ENCODE results near the gene ZNF99. TPM values are rescaled to one million over a fixed set of nuclear protein-coding genes. Genes with fewer than 3 reads are reported as not detected.

Gene ZNF99
- total and polyA plus RNA-seq, 4 donors = 0.01 to 0.31 (median 0.06) TPM; not detected in 1

DNA sequence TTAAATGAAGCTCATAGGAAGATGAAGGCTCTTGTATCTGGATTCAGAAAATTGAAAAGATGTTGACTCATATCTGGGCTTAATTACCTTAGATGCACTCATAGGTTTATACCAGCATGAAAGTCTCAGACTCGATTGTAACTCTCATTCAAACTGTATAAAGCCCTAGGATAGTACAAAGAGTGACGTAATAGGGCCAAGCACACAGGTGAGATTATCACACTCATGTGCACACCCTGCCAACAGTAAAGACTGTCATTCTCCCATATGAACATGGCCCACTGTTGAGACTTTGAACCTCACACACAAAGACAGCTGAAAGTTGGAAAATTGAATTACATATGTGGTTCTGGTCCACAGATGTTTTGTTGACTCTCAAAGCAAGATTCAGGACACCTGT, 30.2 kb upstream of the ZNF99 start:
- DNase-seq (no peak), ATAC-seq (ENCODE audit: insufficient read depth, low FRiP score) (no peak)
- Histone ChIP-seq H3K27ac (ENCODE audit: low read depth in 1 of 2, low read length in 1 of 2) (no peak overlapping the region), H3K4me1 (ENCODE audit: control insufficient read depth in 5 of 5, insufficient read depth in 5 of 5, low read length in 5 of 5) (no peaks in the 10 kb centered on the region), H3K4me3 (no peak overlapping the region), H3K9ac (ENCODE audit: insufficient read depth in 1 of 2, low read length in 2 of 2) (no peak overlapping the region), H3K36me3 (ENCODE audit: control insufficient read depth in 4 of 4, insufficient read depth in 4 of 4, low read length in 4 of 4) (no peaks in the 10 kb centered on the region), H3K27me3 (ENCODE audit: control insufficient read depth in 3 of 3, insufficient read depth in 3 of 3, low read length in 2 of 3) (no peaks in the 10 kb centered on the region), H3K9me3 (ENCODE audit: control insufficient read depth in 4 of 4, insufficient read depth in 3 of 4, low read length in 3 of 4) (peaks cover 0 to 14% (median 4%) of the 10 kb centered on the region in 4 donors)
- TF ChIP-seq, protein P1, sequence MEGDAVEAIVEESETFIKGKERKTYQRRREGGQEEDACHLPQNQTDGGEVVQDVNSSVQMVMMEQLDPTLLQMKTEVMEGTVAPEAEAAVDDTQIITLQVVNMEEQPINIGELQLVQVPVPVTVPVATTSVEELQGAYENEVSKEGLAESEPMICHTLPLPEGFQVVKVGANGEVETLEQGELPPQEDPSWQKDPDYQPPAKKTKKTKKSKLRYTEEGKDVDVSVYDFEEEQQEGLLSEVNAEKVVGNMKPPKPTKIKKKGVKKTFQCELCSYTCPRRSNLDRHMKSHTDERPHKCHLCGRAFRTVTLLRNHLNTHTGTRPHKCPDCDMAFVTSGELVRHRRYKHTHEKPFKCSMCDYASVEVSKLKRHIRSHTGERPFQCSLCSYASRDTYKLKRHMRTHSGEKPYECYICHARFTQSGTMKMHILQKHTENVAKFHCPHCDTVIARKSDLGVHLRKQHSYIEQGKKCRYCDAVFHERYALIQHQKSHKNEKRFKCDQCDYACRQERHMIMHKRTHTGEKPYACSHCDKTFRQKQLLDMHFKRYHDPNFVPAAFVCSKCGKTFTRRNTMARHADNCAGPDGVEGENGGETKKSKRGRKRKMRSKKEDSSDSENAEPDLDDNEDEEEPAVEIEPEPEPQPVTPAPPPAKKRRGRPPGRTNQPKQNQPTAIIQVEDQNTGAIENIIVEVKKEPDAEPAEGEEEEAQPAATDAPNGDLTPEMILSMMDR (IDR thresholded peaks at IDR 0.05; ENCODE audit: control extremely low read depth, extremely low read depth) = no peak
- 77 to 86% methylated on average over 2 of the region's 2 CpGs for WGBS, 2 donors

DNA sequence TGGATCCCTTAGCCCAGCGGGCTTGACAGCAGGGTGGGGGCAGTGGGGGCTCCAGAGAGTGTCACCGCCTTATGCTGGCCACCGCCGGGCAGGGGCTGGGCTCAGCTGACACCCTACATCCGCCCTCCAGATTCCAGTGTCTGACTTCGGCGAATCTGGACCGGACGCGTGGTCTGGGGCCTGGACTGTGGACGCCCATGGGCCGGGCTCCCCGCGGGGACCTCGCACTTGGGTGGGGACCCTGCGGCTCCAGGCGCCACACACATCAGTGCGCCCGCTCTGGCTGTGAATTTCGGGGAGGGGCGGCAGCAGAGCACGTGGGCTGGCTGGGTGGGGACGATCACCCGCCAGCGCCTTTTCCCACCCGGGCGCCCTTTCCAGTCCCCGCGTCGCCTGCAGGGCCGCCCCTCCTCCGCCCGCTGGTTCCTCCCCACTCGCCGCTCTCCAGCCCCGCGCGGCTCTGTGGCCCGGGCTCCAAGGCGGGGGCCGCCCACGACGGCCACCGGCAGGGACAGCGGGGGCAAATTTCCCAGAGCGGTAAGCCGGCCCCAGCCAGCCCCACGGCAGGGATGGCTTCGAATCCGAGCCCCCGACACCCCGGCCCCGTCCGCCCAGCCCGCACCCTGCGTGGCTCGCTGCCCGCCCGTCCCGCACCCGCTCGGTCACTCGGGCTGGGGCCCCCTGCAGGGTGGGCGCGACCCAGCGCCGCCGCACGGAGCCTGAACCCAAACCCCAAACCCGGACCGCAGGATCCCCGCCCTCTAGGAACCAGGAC, 23.3 kb upstream of the ZNF99 start:
- Histone ChIP-seq H3K4me1 (ENCODE audit: control insufficient read depth in 5 of 5, insufficient read depth in 5 of 5, low read length in 5 of 5) (no peaks in the 10 kb centered on the region), H3K27ac (ENCODE audit: low read depth in 1 of 2, low read length in 1 of 2) (no peak overlapping the region), H3K27me3 (ENCODE audit: control insufficient read depth in 3 of 3, insufficient read depth in 3 of 3, low read length in 2 of 3) (peaks cover 0 to 7% (median 0%) of the 10 kb centered on the region in 3 donors), H3K9me3 (ENCODE audit: control insufficient read depth in 4 of 4, insufficient read depth in 3 of 4, low read length in 3 of 4) (peaks cover 0 to 31% (median 7%) of the 10 kb centered on the region in 4 donors), H3K9ac (ENCODE audit: insufficient read depth in 1 of 2, low read length in 2 of 2) (no peak overlapping the region), H3K4me3 (no peak overlapping the region), H3K36me3 (ENCODE audit: control insufficient read depth in 4 of 4, insufficient read depth in 4 of 4, low read length in 4 of 4) (no peaks in the 10 kb centered on the region)
- ATAC-seq (ENCODE audit: insufficient read depth, low FRiP score) (no peak), DNase-seq (no peak)
- WGBS, 2 donors = 8 to 10% methylated on average over 53 to 72 of the region's 72 CpGs
- TF ChIP-seq, protein P1 (IDR thresholded peaks at IDR 0.05; ENCODE audit: control extremely low read depth, extremely low read depth) = no peak

DNA sequence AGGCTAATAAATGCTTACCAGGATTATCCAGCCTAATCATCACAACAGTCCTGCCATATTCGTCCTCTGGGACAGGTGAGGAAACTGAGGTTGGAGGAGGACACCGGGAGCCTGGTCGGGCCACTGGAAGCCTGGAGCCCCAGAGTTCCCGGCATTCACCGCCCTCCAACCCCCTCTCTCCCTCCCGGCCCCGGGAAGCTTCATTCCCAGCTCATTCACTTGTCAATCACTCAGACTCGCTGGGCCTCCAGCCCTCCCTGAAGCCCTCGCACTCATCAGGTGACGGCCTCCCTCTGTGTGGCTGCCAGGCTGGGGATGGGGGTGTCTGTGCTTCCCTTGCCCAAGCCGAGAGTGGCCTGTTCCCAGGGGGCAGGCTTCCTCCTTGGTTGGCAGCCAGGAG, 22.5 kb upstream of the ZNF99 start:
- Histone ChIP-seq H3K36me3 (ENCODE audit: control insufficient read depth in 4 of 4, insufficient read depth in 4 of 4, low read length in 4 of 4) (no peaks in the 10 kb centered on the region), H3K27me3 (ENCODE audit: control insufficient read depth in 3 of 3, insufficient read depth in 3 of 3, low read length in 2 of 3) (peaks cover 0 to 7% (median 0%) of the 10 kb centered on the region in 3 donors), H3K27ac (ENCODE audit: low read depth in 1 of 2, low read length in 1 of 2) (no peak overlapping the region), H3K9me3 (ENCODE audit: control insufficient read depth in 4 of 4, insufficient read depth in 3 of 4, low read length in 3 of 4) (peaks cover 0 to 33% (median 11%) of the 10 kb centered on the region in 4 donors), H3K4me3 (no peak overlapping the region), H3K4me1 (ENCODE audit: control insufficient read depth in 5 of 5, insufficient read depth in 5 of 5, low read length in 5 of 5) (no peaks in the 10 kb centered on the region), H3K9ac (ENCODE audit: insufficient read depth in 1 of 2, low read length in 2 of 2) (no peak overlapping the region)
- WGBS, 2 donors = 23 to 26% methylated on average over 11 of the region's 11 CpGs
- ATAC-seq (ENCODE audit: insufficient read depth, low FRiP score) (no peak), DNase-seq (no peak)
- TF ChIP-seq, protein P1 (IDR thresholded peaks at IDR 0.05; ENCODE audit: control extremely low read depth, extremely low read depth) = no peak

Measured in lung (tissue), 12 donors.